K562 (cell line): ENCODE results near the gene SPHK1. TPM values are rescaled to one million over a fixed set of nuclear protein-coding genes. Genes with fewer than 3 reads are reported as not detected.

Source experiments
- ARNT ChIP-seq, 2 experiments: fragments of 450-650 bp; IDR thresholded peaks; 2 replicates each; pipeline ENCODE4 v1.6.1; 2016; ENCODE audit warnings: mild to moderate bottlenecking in 1 of 2
- GTF3C2 ChIP-seq: IDR thresholded peaks from 3 replicates; pipeline ENCODE4 v1.6.1; 2011; ENCODE audit warnings: borderline replicate concordance, mild to moderate bottlenecking, moderate library complexity; ENCODE audit not compliant: insufficient read length; ENCODE audit errors: extremely low read depth
- HBP1 ChIP-seq: fragments of 450-650 bp; formaldehyde crosslinking; IDR thresholded peaks from 2 replicates; pipeline ENCODE4 v1.4.0; 2022; ENCODE audit warnings: missing genetic modification characterization
- JUN ChIP-seq, 2 experiments: sonication (generic) in 1 of 2; formaldehyde crosslinking in 1 of 2; IDR thresholded peaks; 2 replicates each; pipeline versions ENCODE4 v1.6.1 to v1.8.0; 2012 to 2022; ENCODE audit warnings: borderline replicate concordance in 2 of 2, mild to moderate bottlenecking in 2 of 2, improper control_type of control experiment in 1 of 2, low read depth in 1 of 2, low read length in 1 of 2, missing genetic modification reagents in 1 of 2
- MGA ChIP-seq: fragments of 450-650 bp; IDR thresholded peaks from 2 replicates; pipeline ENCODE4 v1.6.1; 2016; ENCODE audit warnings: mild to moderate bottlenecking, moderate library complexity
- SLC30A9 ChIP-seq: fragments of 250-450 bp; sonication (Bioruptor Pico); IDR thresholded peaks from 2 replicates; pipeline ENCODE4 v1.8.0; 2022; ENCODE audit warnings: mild to moderate bottlenecking, moderate library complexity
- TAF15 ChIP-seq: fragments of 200-400 bp; formaldehyde crosslinking; IDR thresholded peaks from 2 replicates; pipeline ENCODE4 v1.6.1; 2017; ENCODE audit warnings: mild to moderate bottlenecking, low read depth, low read length, moderate library complexity
- TRIM28 ChIP-seq: fragments of 450-650 bp; IDR thresholded peaks from 2 replicates; pipeline ENCODE4 v1.6.1; 2017
- ZNF140 ChIP-seq: fragments of 250-450 bp; sonication (Bioruptor Pico); IDR thresholded peaks from 2 replicates; pipeline ENCODE4 v1.8.0; 2021; ENCODE audit warnings: moderate library complexity, mild to moderate bottlenecking, inconsistent platforms
- ZNF174 ChIP-seq: fragments of 250-450 bp; sonication (Bioruptor Pico); IDR thresholded peaks from 2 replicates; pipeline ENCODE4 v1.4.0; 2020; ENCODE audit warnings: mild to moderate bottlenecking
- ZNF695 ChIP-seq: fragments of 450-650 bp; formaldehyde crosslinking; IDR thresholded peaks from 2 replicates; pipeline ENCODE4 v1.4.0; 2020; ENCODE audit warnings: mild to moderate bottlenecking, moderate library complexity
- polyA plus RNA-seq, 8 experiments: library from polyadenylated mRNA; depleted of rRNA in 4 of 8; stranded (reverse) in 5 of 8; unstranded in 3 of 8; fragments of >200 nt; fragmentation: Nextera tagmentation in 2 of 8; fragmentation: Illumina TruSeq in 1 of 8; extraction: Ambion mirVana in 2 of 8; extraction: Trizol in 1 of 8; gene quantifications; 2 replicates each; pipeline versions ENCODE4 v1.2.1 to v1.2.3, GENCODE V29; 2011 to 2014; ENCODE audit warnings: inconsistent platforms in 1 of 8, missing spikeins in 1 of 8
- total RNA-seq, 7 experiments: library from RNA; depleted of rRNA in 6 of 7; stranded (reverse); fragments of >200 nt in 6 of 7; fragmentation: Illumina TruSeq in 2 of 7; extraction: Trizol in 2 of 7; gene quantifications; 2 replicates each; pipeline versions ENCODE4 v1.2.1 to v1.2.3, GENCODE V29; 2011 to 2021; ENCODE audit warnings: low replicate concordance in 1 of 7

The SPHK1 gene
- total and polyA plus RNA-seq, 9 of the 15 experiments (the other 6 are each of a cell fraction or from before 2014, with no cell fraction given): 0.21 to 60.3 (median 14.5) TPM

GRCh38 chr17:76353599-76354316 lies 30.7 kb upstream of the SPHK1 start, which contains the start of gene PRPSAP1 (continued):
- TF ChIP-seq HBP1 (CRISPR knock-in tag): no peak
- TF ChIP-seq ARNT (IDR thresholded peaks at IDR 0.05): peak in 1 of 2 experiments; percentile 92; a peak in 2 of 4 replicates
- no peak for TF ChIP-seq TAF15
- no peak for TF ChIP-seq ZNF695
- no peak for TF ChIP-seq ZNF174
- no peak for TF ChIP-seq TRIM28
- no peak for TF ChIP-seq SLC30A9 (CRISPR knock-in tag)
- no peak for TF ChIP-seq ZNF140 (CRISPR knock-in tag)
- no peak for TF ChIP-seq JUN (IDR thresholded peaks at IDR 0.05; ENCODE audit: borderline replicate concordance, low read depth, low read length)
- no peak for TF ChIP-seq JUN (CRISPR knock-in tag; IDR thresholded peaks at IDR 0.05; ENCODE audit: borderline replicate concordance)
- no peak for TF ChIP-seq GTF3C2
- TF ChIP-seq MGA: peak; percentile 48
